Stimulated activated CD4-positive, alpha-beta T cell treated with anti-CD3 and anti-CD28 coated beads, Interleukin-1b, Interleukin-23, amount 100 ng/mL, for 48 hours (primary cell): Measurements from ENCODE around the gene DTX2.
"Not testable (repeated sequence)": the region's sequence is repeated elsewhere in the genome, so short reads cannot be mapped to it uniquely, and the experiment has no call there.

Experiments used
- DNase-seq: peaks from one replicate; pipeline ENCODE4 v3.0.0-alpha.2; 2020

DTX2 gene

GRCh38 chr7:76461464-76462101 lies at the start of gene DTX2:
Gene DTX2 (plus strand): TSS chr7:76461709. CDS start chr7:76480510, 18,801 bp downstream.
- peak; percentile 24 for DNase-seq

GRCh38 chr7:76412249-76412648 lies 49.3 kb upstream of the DTX2 start:
- no peak for DNase-seq

DNA sequence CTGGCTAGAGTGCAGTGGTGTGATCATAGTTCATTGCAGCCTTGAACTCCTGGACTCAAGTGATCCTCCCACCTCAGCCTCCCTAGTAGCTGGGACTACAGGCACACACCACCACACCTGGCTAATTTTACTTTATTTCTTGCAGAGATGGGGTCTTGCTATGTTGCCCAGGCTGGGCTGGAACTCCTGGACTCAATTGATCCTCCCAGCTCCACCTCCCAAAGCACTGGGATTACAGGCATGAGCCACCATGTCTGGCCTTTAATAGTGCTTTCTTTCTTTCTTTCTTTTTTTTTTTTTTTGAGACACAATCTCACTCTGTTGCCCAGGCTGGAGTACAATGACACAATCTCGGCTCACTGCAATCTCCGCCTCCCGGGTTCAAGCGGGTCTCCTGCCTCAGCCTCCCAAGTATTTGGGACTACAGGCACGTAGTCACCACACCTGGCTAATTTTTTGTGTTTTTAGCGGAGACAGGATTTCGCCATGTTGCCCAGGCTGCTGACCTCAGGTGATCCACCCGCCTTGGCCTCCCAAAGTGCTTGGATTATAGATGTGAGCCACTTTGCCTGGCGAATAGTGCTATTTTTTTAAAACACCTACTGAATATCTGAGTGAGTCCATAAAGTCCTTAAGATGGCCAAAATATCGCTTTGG lies 43.7 kb upstream of the DTX2 start:
- not testable (repeated sequence) for DNase-seq

- not testable (repeated sequence) for DNase-seq
These were observed 40.4 kb upstream of the DTX2 start for GRCh38 chr7:76421097-76421496.

DNA sequence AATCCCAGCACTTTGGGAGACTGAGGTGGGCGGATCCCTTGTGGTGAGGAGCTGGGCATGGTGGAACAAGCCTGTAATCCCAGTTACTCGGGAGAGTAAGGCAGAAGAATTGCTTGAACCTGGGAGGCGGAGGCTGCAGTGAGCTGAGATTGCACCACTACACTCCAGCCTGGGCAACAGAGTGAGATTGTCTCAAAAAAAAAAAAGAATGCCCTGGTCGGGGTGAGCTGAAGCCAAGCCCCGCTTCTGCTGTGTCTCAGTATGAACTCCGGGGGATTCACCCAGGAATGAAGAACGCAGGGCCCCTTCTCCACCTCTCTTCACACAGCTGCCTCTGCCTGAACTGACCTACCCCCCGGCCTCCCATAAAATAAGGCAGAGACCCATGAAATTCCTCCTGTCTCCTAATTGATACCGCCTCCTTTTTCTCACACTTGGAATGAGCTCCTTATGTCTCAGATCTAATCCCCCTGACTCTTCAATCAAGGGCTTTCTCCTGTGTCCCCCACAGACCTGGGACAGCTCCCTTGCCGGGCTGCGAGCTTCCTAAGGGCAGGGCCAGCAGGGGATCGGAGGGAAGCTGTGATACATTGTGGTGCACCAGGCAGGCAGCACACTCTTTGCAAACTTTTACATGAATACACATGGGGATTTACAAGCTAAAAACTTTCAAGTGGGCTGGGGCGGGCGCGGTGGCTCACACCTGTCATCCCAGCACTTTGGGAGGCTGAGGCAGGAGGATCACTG lies 37.7 kb upstream of the DTX2 start:
- DNase-seq, result no peak

DNA sequence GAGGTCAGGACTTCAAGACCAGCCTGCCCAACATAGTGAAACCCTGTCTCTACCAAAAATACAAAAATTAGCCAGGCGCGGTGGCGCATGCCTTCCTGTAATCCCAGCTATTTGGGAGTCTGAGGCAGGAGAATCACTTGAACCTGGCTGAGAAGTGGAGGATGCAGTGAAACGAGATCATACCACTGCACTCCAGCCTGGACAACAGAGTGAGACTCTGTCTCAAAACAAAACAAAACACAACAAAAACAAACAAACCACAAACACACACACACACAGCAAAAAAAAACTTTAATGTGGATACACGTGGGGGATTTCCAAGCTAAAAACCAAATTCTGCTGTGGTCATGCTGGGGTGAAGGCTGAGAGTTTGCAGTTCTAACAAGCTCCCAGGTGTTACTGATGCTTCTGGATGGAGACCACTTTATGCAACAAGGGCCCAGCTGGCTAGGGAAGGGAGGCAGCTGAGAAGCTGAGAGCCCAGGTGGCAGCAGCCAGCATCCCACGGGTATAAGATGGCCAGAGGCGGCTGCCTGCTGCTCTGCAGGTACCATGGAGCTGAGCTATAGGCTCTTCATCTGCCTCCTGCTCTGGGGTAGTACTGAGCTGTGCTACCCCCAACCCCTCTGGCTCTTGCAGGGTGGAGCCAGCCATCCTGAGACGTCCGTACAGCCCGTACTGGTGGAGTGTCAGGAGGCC lies 36.9 kb upstream of the DTX2 start, which contains the start of gene ZP3:
TSS of gene ZP3 (plus strand) at position 538 of the 699 bp plus-strand sequence. CDS start at position 553, 15 bp downstream.
- no peak for DNase-seq

DNA sequence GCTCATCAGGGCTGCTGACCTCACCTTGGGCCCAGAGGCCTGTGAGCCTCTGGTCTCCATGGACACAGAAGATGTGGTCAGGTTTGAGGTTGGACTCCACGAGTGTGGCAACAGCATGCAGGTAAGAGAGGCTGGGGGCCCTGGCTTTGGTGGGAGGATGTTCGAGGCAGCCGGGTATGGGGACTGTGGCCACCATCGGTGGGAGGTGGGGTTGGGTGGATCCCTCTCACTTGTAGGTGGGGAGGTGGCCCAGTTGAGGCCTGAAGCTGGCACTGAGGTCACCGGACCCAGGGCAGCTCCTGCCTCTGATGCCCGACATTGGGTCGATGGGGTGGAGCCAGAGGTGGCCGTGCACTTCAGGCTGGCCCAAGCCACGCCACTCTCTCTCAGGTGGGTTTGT lies 36.4 kb upstream of the DTX2 start:
- DNase-seq, result no peak

DNA sequence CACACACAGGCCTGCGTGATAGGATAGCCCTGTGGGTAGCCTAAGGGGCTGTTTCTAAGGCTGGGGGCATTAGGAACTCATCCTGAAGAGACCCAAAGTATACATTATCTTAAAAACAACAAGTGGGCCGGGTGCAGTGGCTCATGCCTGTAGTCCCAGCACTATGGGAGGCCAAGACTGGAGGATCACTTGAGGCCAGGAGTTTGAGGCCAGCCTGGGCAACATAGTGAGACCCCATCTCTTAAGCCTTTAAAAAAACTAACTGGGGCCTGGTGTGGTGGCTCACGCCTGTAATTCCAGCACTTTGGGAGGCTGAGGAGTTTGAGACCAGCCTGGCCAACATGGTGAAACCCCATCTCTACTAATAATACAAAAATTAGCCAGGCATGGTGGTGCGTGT lies 36.0 kb upstream of the DTX2 start:
- not testable (repeated sequence) for DNase-seq

GRCh38 chr7:76426246-76426645 lies 35.3 kb upstream of the DTX2 start:
- no peak for DNase-seq

GRCh38 chr7:76427635-76428034 lies 33.9 kb upstream of the DTX2 start:
- DNase-seq, result no peak

GRCh38 chr7:76428149-76428823 lies 33.2 kb upstream of the DTX2 start:
- DNase-seq, result no peak

- no peak for DNase-seq
These were observed 32.4 kb upstream of the DTX2 start for GRCh38 chr7:76428868-76429805.

DNA sequence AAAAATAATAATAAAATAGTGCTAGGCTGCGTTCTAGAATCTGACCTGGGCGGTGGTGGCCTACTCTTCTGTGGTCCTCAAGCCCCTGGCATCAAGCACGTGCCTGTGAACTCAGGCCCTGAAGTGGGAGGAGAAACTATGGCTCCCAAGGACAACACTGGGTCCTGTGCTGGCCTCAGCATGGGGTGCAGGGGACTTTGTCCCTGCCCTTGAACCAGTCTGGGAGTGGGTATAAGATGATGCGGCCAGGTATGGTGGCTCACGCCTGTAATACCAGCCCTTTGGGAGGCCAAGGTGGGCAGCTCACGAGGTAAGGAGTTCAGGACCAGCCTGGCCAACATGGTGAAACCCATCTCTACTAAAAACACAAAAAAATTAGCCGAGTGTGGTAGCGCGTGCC lies 31.3 kb upstream of the DTX2 start:
- DNase-seq, result no peak

- no peak for DNase-seq
These were observed 30.7 kb upstream of the DTX2 start for GRCh38 chr7:76430836-76431235.

GRCh38 chr7:76437873-76438272 lies 23.6 kb upstream of the DTX2 start:
- peak; percentile 58 for DNase-seq

GRCh38 chr7:76439120-76439888 lies 22.2 kb upstream of the DTX2 start:
- not testable (repeated sequence) for DNase-seq

GRCh38 chr7:76440404-76440803 lies 21.1 kb upstream of the DTX2 start:
- not testable (repeated sequence) for DNase-seq

GRCh38 chr7:76441792-76442191 lies 19.7 kb upstream of the DTX2 start:
- not testable (repeated sequence) for DNase-seq

GRCh38 chr7:76442664-76443446 lies 18.7 kb upstream of the DTX2 start:
- DNase-seq, result not testable (repeated sequence)

GRCh38 chr7:76443846-76444245 lies 17.7 kb upstream of the DTX2 start:
- not testable (repeated sequence) for DNase-seq
